Activated naive CD4-positive, alpha-beta T cell treated with anti-CD3 and anti-CD28 coated beads, Interleukin-2, amount 10 ng/mL, durations not matched to agents 5 hours and 36 hours (primary cell): ENCODE measurements around the gene ATP6V1B1. TPM values are rescaled to one million over a fixed set of nuclear protein-coding genes. Genes with fewer than 3 reads are reported as not detected.

ENCODE experiments used
- total RNA-seq, 2 experiments: library from RNA; stranded (reverse); gene quantifications; one replicate each; pipeline ENCODE4 v1.2.3, GENCODE V29; 2021

The ATP6V1B1 gene
- not detected for total RNA-seq

GRCh38 chr2:70935468-70936164 lies at the start of gene ATP6V1B1:
TSS of gene ATP6V1B1 (plus strand) at chr2:70935900. CDS start at chr2:70935955, 55 bp downstream.

GRCh38 chr2:70978341-70979179 lies 42.9 kb downstream of the ATP6V1B1 start, which contains the start of gene ANKRD53:
TSS of gene ANKRD53 (plus strand) at chr2:70978630. CDS start at chr2:70978646, 16 bp downstream.

GRCh38 chr2:70994699-70995425 lies 59.2 kb downstream of the ATP6V1B1 start, which contains the start of gene TEX261:
TSS of gene TEX261 (minus strand) at chr2:70994873. CDS start at chr2:70994757, 116 bp downstream.

Other genes starting within 250 kb of the ATP6V1B1 start
- gene ADD2, start 167.7 kb upstream of the ATP6V1B1 start, total RNA-seq = 10 to 100 TPM; 18.6 to 18.8 TPM
- not detected for gene FIGLA, start 145.3 kb upstream of the ATP6V1B1 start, total RNA-seq
- not detected for gene CLEC4F, start 115.3 kb upstream of the ATP6V1B1 start, total RNA-seq
- gene CD207, start 100.1 kb upstream of the ATP6V1B1 start, total RNA-seq = not detected
- gene VAX2, start 35.3 kb upstream of the ATP6V1B1 start, total RNA-seq = not detected
- not detected for gene ANKRD53, start 42.7 kb downstream of the ATP6V1B1 start, total RNA-seq
- gene TEX261, start 59.0 kb downstream of the ATP6V1B1 start, total RNA-seq = 10 to 100 TPM; 45.4 to 50.9 TPM
- 10 to 100 TPM; 83.8 to 87.7 TPM for gene NAGK, start 132.7 kb downstream of the ATP6V1B1 start, total RNA-seq
- 10 to 100 TPM; 14.4 to 16.3 TPM for gene MCEE, start 194.3 kb downstream of the ATP6V1B1 start, total RNA-seq
- gene MPHOSPH10, start 194.7 kb downstream of the ATP6V1B1 start, total RNA-seq = 10 to 100 TPM; 31.8 to 34.1 TPM